Kidney epithelial cell (primary cell): ENCODE data around the gene IL20RA. TPM values are rescaled to one million over a fixed set of nuclear protein-coding genes. Genes with fewer than 3 reads are reported as not detected.

Source experiments
- DNase-seq: peaks from one replicate; pipeline ENCODE4 v3.0.0-alpha.2; 2010; ENCODE audit warnings: low read depth
- H3K27me3 ChIP-seq: 2 replicates; pipeline ENCODE4 v1.6.0; 2011; ENCODE audit warnings: low read length; ENCODE audit not compliant: control insufficient read depth, insufficient read depth
- H3K36me3 ChIP-seq: 2 replicates; pipeline ENCODE4 v1.5.1; 2011; ENCODE audit warnings: low read length; ENCODE audit not compliant: control insufficient read depth, insufficient read depth
- H3K4me3 ChIP-seq: 2 replicates; pipeline ENCODE4 v1.5.1; 2011; ENCODE audit warnings: low read depth, mild to moderate bottlenecking, control low read depth, low read length
- CTCF ChIP-seq: IDR thresholded peaks from 2 replicates; pipeline ENCODE4 v1.5.1; 2011; ENCODE audit warnings: mild to moderate bottlenecking, moderate library complexity, low read length, control low read depth, inconsistent platforms; ENCODE audit not compliant: insufficient read depth, poor library complexity, severe bottlenecking
- total RNA-seq: library from RNA; depleted of rRNA; stranded (reverse); fragments of >200 nt; gene quantifications from 2 replicates; pipeline ENCODE4 v1.2.3, GENCODE V29; 2015

Gene IL20RA
- total RNA-seq, 1 donor from 2014 or later, result 0.46 TPM

DNA sequence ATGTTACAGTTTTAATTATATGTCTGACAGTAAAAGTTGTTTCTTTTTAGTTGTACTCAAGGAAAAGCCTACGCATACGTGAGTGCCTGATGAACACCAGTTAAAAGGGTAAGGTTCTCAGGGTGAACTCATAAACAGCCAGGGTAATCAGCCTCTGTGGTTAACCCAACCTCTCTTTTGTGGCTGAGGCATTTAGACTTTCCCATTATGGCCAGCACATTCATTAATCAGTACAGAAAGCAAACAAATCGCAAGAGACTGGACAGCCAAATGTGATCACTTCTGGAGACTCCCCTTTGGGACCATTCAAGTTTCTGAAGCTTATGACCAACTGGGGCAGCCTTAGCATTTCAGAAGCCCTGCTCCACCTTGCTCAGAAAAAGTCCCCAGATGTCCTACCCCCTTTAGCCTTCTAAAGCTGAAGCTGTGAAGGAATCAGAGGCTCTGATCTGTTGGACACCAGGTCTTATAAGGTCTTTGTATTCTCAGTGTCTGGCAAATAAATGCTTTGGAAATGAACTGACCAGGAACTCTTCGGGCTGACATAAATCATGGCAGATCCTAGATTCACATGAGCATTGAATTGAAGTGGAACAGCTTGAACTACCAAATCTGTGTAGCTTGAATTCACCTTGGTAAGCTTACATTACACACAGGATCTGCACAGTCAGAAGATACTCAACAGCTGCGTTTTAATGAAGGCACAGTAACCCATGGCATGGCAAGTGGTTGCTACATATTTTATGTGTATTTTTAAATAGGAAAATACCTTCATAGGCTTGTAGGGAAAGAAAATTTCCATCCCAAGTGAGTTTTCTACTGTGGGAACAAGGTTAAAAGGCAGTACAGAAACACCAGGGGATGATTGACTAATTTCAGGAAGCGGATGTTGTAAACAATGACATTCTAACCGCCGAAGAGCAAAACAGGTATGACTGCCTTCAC lies 18.7 kb downstream of the IL20RA start:
- no peak for TF ChIP-seq CTCF
- no peak overlapping the region for H3K4me3 ChIP-seq
- DNase-seq, result peak; percentile 51
- no peaks in the 10 kb centered on the region for H3K36me3 ChIP-seq
- no peaks in the 10 kb centered on the region for H3K27me3 ChIP-seq

DNA sequence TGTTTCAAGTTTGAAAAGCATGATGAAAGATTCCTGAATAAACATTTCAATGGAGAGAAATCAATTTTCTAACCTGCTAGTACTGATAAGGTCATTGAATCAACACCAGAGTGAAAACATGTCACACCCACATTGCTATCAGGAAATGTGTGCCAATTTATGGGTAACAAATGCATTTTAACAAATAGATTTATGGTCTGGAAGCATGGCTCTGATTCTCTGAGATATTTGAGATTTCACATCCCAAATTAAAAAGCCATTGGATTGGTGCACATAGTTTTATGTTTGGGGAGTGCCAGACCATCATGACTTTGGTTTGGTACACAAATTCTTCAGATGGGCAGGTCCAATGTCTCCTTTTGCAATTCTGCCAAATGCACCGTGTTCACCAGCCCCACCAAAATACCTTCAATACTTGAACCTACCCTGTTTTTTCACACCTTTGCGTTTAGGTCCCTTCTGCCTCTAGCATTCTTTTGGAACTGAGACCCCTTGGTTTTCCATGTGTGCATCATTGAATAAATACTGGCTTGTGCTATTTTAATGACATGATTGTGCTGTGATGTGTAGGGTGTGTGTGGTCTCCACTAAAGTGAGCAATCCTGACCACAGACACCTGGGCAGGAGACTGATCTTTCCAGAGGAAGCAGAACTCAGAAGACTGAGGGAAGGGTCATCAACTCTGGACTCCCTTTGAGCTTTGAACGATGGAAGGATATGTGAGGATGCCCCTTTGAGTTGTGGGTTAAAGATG lies 20.4 kb downstream of the IL20RA start:
- Histone ChIP-seq H3K27me3 (no peaks in the 10 kb centered on the region), H3K4me3 (no peak overlapping the region), H3K36me3 (no peaks in the 10 kb centered on the region)
- DNase-seq, result no peak
- no peak for TF ChIP-seq CTCF

DNA sequence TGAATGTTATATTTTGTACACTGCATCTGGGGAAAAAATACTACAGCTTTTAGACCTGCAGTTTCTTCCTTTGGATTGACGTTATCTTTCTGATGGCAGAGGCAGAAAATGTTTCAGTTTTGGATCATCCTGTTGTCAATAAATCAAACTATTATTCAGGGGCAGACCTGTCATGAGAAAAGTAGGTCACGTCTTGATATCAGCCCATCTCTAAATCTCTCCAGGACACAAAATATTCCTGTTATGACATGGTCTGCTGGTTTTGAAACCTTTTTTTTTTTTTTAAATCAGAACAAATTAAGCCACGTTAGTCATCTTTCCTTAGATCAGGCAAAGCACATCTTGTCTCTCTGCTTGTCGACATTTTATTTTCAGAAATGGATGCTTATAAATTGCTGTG lies 24.0 kb downstream of the IL20RA start:
- no peak overlapping the region for H3K4me3 ChIP-seq
- no peaks in the 10 kb centered on the region for H3K27me3 ChIP-seq
- no peak for TF ChIP-seq CTCF
- no peaks in the 10 kb centered on the region for H3K36me3 ChIP-seq
- no peak for DNase-seq

- no peak for TF ChIP-seq CTCF
- H3K4me3 ChIP-seq, result no peak overlapping the region
- H3K36me3 ChIP-seq, result no peaks in the 10 kb centered on the region
- DNase-seq, result no peak
- H3K27me3 ChIP-seq, result no peaks in the 10 kb centered on the region
These were observed 25.1 kb downstream of the IL20RA start for GRCh38 chr6:137019476-137020272.

GRCh38 chr6:137017081-137017480 lies 27.7 kb downstream of the IL20RA start:
- H3K4me3 ChIP-seq, result no peak overlapping the region
- H3K36me3 ChIP-seq, result no peaks in the 10 kb centered on the region
- no peak for DNase-seq
- no peaks in the 10 kb centered on the region for H3K27me3 ChIP-seq
- no peak for TF ChIP-seq CTCF
